HG03442 (cell line): ENCODE data around the gene UGT1A10.
A peak's percentile ranks its signal among the peaks of the same experiment; 100 is the strongest.

Source experiments
- ATAC-seq: cut with Tn5 transposase; IDR thresholded peaks from one replicate; pipeline ENCODE4 v1.9.1; 2021; ENCODE audit warnings: mild to moderate bottlenecking, moderate library complexity; ENCODE audit not compliant: unreplicated experiment

The UGT1A10 gene

GRCh38 chr2:233801357-233802131, 165.3 kb downstream of the UGT1A10 start:
- ATAC-seq, result peak; percentile 53

GRCh38 chr2:233802132-233802815, 166.0 kb downstream of the UGT1A10 start:
- ATAC-seq, result no peak

- ATAC-seq, result no peak
Measured at GRCh38 chr2:233803292-233803911, 167.2 kb downstream of the UGT1A10 start.

GRCh38 chr2:233803994-233804393, 167.7 kb downstream of the UGT1A10 start:
- no peak for ATAC-seq

- no peak for ATAC-seq
Measured at GRCh38 chr2:233807215-233807865, 171.1 kb downstream of the UGT1A10 start.

- ATAC-seq, result no peak
Measured at GRCh38 chr2:233807966-233808935, 172.0 kb downstream of the UGT1A10 start.

- ATAC-seq, result no peak
Measured at GRCh38 chr2:233810385-233810784, 174.1 kb downstream of the UGT1A10 start.

GRCh38 chr2:233811087-233811486, 174.8 kb downstream of the UGT1A10 start:
- no peak for ATAC-seq

- ATAC-seq, result no peak
Measured at GRCh38 chr2:233811732-233812131, 175.5 kb downstream of the UGT1A10 start.

GRCh38 chr2:233813236-233814055, 177.2 kb downstream of the UGT1A10 start:
- ATAC-seq, result no peak

GRCh38 chr2:233814056-233814835, 178.0 kb downstream of the UGT1A10 start:
- no peak for ATAC-seq

- no peak for ATAC-seq
Measured at GRCh38 chr2:233815861-233816260, 179.6 kb downstream of the UGT1A10 start.

GRCh38 chr2:233816334-233816733, 180.1 kb downstream of the UGT1A10 start:
- no peak for ATAC-seq

GRCh38 chr2:233816771-233817170, 180.5 kb downstream of the UGT1A10 start:
- ATAC-seq, result no peak

GRCh38 chr2:233817361-233817911, 181.2 kb downstream of the UGT1A10 start:
- ATAC-seq, result no peak

- no peak for ATAC-seq
Measured at GRCh38 chr2:233817995-233818638, 181.9 kb downstream of the UGT1A10 start.

- no peak for ATAC-seq
Measured at GRCh38 chr2:233818639-233819621, 182.7 kb downstream of the UGT1A10 start.
